HG03432 (cell line): ENCODE measurements around the gene NTRK3.
"Not testable (repeated sequence)": the region's sequence is repeated elsewhere in the genome, so short reads cannot be mapped to it uniquely, and the experiment has no call there.

Experiments used
- ATAC-seq: cut with Tn5 transposase; IDR thresholded peaks from one replicate; pipeline ENCODE4 v1.9.1; 2021; ENCODE audit warnings: mild to moderate bottlenecking, moderate library complexity; ENCODE audit not compliant: unreplicated experiment

NTRK3 gene

DNA sequence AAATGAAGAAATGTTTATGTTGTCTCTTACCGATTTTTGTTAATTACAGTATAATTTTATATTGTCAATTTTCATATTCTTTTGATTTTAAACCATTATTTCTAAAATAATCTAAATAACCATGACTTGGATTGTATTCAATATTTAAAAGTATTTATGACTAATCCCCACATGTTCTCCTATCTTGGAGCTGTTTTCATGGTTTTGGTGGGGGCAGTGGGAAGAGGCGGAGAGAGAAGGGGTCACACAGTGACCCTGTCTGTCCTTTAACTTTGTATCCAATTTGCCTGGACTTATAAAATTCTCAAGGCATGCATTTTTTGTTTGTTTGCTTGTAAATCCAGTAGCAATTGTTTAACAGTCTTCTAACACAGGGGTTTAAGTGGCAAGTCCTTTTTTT, 407.4 kb downstream of the NTRK3 start:
- no peak for ATAC-seq

DNA sequence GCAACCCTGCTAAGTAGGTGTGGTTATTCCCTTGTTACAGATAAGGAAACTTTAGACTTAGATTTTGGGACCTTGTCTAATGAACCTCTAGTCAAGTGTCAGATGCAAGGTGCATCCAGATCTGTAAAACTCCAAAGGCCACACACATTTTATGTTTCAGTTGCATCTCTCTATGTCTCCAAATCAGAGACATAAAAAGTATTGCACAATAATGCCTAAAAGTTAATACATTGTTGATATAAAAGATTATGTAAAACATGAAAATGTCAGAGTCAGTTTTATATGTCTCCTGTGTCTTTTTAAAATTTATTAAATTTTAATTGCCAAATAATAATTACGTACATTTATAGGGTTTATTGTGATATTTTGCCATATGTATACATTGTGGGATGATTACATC, 408.5 kb downstream of the NTRK3 start:
- ATAC-seq = no peak

DNA sequence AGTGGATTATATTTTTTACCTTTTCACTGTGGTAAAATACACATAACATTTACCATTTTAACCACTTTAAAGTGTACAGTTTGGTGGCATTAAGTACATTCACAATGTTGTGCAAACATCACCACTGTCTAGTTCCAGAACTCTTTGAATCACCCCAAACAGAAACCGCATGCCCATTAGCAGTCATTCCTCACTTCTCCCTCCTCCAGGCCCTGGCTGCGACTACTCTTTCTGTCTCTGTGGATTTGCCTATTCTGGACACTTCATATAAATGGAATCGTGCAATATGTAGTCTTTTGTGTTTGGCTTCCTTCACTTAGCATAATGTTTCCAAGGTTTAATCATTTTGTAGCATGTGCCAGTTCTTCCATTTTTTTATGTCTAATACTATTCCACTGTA, 409.8 kb downstream of the NTRK3 start:
- no peak for ATAC-seq

DNA sequence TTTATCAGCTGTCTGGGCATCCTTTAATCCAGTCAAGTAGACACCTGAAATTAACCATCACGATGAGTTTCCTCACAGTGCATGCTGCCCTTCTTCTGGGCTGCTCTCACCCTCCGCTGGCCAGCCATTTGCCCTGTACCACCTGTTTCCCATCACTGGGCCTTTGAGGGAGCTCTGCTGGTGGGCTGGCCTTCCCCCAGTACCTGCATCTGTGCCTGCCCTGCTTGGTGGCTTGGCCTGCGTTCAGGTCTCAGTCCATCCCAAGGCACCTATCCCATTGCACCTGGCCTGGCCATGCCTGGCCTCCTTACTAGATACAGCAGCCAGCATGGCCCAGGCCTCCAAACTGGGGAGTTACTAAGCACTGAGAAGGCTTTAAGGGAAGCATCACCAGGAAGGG, 413.2 kb downstream of the NTRK3 start:
- ATAC-seq = no peak

- no peak for ATAC-seq
Measured at GRCh38 chr15:87841426-87841998, 415.0 kb downstream of the NTRK3 start.

- not testable (repeated sequence) for ATAC-seq
Measured at GRCh38 chr15:87835830-87836229, 420.7 kb downstream of the NTRK3 start.

DNA sequence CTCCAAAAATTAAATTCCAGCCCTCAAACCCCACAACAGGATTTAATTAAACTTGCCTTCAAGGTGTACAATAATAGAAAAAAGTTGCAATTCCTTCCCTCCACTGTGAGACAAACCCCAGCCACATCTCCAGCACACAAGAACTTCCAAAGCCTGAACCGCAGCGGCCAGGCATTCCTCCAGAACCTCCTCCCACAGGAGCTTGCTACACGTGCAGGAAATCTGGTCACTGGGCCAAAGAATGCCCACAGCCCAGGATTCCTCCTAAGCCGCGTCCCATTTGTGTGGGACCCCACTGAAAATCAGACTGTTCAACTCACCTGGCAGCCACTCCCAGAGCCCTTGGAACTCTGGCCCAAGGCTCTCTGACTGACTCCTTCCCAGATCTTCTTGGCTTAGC, 423.2 kb downstream of the NTRK3 start:
- not testable (repeated sequence) for ATAC-seq

GRCh38 chr15:87829332-87830050, 427.0 kb downstream of the NTRK3 start:
- no peak for ATAC-seq

DNA sequence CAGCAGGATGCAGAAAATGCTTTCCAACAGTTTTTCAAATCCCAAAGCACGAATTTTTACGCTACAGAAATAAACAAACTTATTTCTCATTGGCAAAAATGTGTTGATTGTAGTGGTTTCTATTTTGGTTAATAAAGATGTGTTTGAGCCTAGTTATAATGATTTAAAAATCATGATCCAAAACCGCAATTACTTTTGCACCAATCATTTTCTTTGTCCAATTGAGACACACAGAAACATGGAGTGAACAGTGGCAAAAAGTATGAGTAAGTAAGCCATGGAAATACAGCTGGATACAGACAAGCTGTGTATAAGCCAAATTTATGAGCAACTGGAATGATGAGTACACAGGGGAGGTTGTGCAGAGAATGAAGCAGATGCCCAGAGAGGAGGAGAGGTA, 427.9 kb downstream of the NTRK3 start:
- no peak for ATAC-seq

DNA sequence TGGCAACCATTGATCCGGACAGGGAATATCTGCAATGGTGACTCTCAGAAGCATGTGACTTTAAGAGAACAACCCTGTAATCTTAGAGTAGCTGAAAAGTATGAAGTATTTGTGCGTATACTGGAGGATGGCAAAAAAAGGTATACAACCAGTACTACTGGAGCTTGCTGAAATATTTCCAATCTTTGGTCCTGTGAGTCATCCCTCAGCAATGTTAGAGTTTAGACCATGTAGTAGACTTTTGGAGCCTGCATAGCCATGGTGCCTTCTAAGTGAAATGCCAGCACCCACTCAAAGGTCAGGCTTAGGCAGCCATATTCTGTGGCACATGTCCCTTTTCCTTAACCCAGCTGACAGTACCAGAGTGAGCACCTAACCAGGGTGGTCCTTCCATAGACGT, 429.4 kb downstream of the NTRK3 start:
- no peak for ATAC-seq

- ATAC-seq = no peak
Measured at GRCh38 chr15:87826119-87826747, 430.3 kb downstream of the NTRK3 start.

DNA sequence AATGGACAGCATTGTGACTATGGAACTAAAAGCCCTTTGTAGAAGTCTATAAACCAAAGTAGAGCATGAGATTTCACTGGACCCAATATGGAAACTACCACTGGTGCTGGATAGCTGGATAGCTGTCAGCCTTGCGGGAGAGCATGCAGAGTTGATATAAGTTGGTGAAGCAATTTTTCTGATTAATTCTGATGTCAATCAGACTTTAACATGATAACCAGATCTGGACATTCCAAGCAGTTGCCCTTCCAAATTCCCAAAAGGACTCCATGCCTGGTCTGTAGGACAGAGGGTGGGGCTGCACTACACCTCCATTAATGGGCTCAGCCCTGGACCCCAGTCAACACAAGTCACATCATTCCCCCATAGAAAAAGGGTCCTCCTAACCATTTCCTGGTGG, 437.8 kb downstream of the NTRK3 start:
- ATAC-seq = no peak

- no peak for ATAC-seq
Measured at GRCh38 chr15:87817553-87817952, 439.0 kb downstream of the NTRK3 start.

DNA sequence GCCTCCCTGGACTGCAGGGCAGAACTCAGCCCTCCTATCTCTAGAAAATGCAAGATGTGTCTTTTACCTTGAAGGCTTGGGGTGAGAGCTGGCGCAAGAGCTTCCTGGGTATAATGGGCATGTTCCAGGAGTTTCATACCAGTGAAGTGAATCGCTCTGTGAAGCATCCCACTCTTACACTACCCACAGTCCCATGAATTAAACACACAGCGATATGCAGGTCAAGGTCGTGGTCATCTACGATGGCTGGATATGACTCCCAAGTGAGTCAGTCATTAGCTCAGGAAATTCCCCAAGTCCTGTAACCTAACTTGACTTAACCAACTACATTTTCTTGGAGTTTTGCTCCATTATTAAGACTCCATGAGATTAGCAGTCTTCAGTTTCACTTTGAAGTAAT, 439.7 kb downstream of the NTRK3 start:
- ATAC-seq = no peak

DNA sequence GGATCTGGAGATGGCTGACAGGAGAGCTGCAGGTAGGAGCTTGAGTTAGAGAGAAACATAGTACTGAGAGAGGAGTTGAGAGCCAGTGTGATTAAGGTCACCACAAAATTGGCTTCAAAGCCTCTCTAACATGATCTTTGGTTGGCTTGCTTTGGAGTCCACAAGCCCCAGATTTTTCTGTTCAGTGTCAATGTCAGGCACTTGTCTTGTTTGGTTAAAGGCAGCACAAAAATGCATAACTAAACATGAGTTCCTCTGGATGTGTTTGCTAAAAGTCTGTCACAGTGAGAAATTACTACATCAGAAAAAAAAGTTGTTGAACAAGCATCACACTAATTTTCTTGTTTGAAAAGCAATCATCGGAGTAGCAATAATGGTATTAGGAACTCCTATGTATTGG, 440.5 kb downstream of the NTRK3 start:
- ATAC-seq = no peak
